T follicular helper cell (primary cell): Measurements from ENCODE around the gene GPR101.
"Not testable (repeated sequence)": the region's sequence is repeated elsewhere in the genome, so short reads cannot be mapped to it uniquely, and the experiment has no call there.

ENCODE experiments used
- DNase-seq: peaks from one replicate; pipeline ENCODE4 v3.0.0-alpha.2; 2020; ENCODE audit warnings: low read depth

GPR101 gene

DNA sequence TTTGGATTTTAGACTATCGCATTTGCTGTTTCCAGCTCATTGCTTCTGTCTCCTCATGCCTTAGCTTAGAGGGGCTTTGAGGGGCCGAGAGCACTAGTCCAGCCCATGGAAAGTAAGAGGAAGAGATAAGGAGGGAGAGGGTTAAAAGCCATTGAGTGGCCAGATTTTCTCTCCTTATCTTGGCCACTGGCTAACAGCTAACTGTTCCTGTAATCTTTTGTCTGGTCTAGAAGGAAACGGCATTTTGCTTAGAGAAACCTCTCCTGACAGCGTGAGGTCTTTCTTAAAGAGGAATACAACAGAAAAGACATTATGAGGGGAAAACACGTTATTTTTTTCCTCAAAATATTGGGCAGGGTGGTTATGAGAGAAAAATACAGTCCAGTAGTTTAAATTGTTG is 7.9 kb downstream of the GPR101 start:
- DNase-seq: no peak

DNA sequence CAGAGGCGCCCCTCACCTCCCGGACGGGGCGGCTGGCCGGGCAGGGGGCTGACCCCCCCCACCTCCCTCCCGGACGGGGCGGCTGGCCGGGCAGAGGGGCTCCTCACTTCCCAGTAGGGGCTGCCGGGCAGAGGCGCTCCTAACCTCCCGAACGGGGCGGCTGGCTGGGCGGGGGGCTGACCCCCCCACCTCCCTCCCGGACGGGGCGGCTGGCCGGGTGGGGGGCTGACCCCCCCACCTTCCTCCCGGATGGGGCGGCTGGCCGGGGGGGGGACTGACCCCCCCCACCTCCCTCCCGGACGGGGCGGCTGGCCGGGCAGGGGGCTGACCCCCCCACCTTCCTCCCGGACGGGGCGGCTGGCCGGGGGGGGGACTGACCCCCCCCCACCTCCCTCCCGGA is 33.6 kb downstream of the GPR101 start:
- DNase-seq: not testable (repeated sequence)

DNA sequence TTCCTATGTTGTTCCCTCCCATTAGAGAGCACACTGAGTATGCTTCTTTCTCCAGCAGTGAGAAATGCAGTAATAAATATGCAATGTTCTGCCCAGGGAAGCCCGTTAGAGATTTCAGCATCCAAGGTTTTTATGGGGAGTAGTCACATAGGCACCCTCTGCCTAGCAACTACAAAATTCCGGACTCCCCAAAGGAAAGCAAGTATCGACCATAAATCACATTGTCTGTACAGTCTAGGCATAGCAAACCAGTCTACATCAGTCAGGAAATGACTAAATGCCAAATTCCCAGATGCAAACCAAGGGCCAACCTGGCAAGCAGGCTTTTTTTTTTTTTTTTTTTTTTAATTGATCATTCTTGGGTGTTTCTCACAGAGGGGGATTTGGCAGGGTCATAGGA is 34.8 kb downstream of the GPR101 start:
- no peak for DNase-seq
